Measurements from ENCODE around the gene RFTN1. TPM values are rescaled to one million over a fixed set of nuclear protein-coding genes. Genes with fewer than 3 reads are reported as not detected.
A peak's percentile ranks its signal among the peaks of the same experiment; 100 is the strongest.

The RFTN1 gene
- polyA plus RNA-seq, 3 donors, result 17.4 to 28.0 (median 27.2) TPM

DNA sequence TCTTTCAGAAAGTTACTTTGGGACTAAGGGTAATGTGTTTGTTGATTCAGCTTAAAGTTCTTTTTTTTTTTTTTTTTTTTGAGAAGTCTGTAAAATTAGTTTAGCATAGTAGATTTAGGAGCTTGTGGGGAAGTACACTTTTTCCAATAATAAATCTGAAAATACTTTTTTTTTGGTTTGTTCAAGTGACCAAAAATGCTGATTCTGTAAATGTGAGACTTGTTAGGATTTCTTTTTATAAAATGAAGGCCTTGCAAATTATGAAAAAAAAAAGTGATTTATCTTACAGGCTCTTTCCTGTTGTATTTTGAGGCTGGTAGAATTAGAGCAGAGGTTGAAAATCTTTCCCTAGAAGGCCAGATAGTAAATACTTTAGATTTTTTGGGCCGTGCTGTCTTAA is 240.9 kb downstream of the RFTN1 start:
- no peak overlapping the region for H3K4me3 ChIP-seq (replicated peaks in 1 of 3; ENCODE audit: low read depth in 2 of 3, low read length in 3 of 3)
- no peaks in the 10 kb centered on the region for H3K9me3 ChIP-seq (replicated peaks in 1 of 2; ENCODE audit: control insufficient read depth in 1 of 2, insufficient read depth in 1 of 2, low read length in 2 of 2)
- peaks cover 14% of the 10 kb centered on the region for H3K79me2 ChIP-seq (ENCODE audit: insufficient read depth, low read length)
- intact Hi-C loops (cut with micrococcal nuclease), result no loop called here
- H3K27me3 ChIP-seq (ENCODE audit: control insufficient read depth in 2 of 2, insufficient read depth in 2 of 2, low read length in 2 of 2), result no peaks in the 10 kb centered on the region
- no peak for DNase-seq
- H3K4me1 ChIP-seq (ENCODE audit: control insufficient read depth in 1 of 2, insufficient read depth in 2 of 2, low read length in 2 of 2), result no peaks in the 10 kb centered on the region
- H3K9ac ChIP-seq (ENCODE audit: insufficient read depth, low read length, poor library complexity, severe bottlenecking), result no peak overlapping the region
- Mint-ChIP-seq H3K36me3 (peaks cover 49 to 57% of the 10 kb centered on the region in 2 donors), H3K27ac (no peak overlapping the region), H3K9me3 (no peaks in the 10 kb centered on the region), H3K27me3 (ENCODE audit: low read depth in 3 of 3) (no peaks in the 10 kb centered on the region), H3K4me3 (no peak overlapping the region), H3K4me1 (no peaks in the 10 kb centered on the region)
- no CpG with 5 or more reads among the region's 1 CpG for WGBS (ENCODE audit: insufficient coverage)
- H3K36me3 ChIP-seq (replicated peaks in 1 of 2; ENCODE audit: control insufficient read depth in 1 of 2, insufficient read depth in 2 of 2, low read length in 2 of 2), result peaks cover 48 to 69% of the 10 kb centered on the region in 2 donors
- no peak overlapping the region for H2AFZ ChIP-seq (ENCODE audit: insufficient read depth, low read depth, low read length, poor library complexity, severe bottlenecking)
- H3K27ac ChIP-seq (ENCODE audit: low read depth in 1 of 2, low read length in 2 of 2), result no peak overlapping the region
- H4K20me1 ChIP-seq (ENCODE audit: insufficient read depth, low read length), result no peaks in the 10 kb centered on the region
- H3K4me2 ChIP-seq (replicated peaks; ENCODE audit: extremely low read depth, low read length, poor library complexity, severe bottlenecking), result no peak overlapping the region
- TF ChIP-seq, protein P1, sequence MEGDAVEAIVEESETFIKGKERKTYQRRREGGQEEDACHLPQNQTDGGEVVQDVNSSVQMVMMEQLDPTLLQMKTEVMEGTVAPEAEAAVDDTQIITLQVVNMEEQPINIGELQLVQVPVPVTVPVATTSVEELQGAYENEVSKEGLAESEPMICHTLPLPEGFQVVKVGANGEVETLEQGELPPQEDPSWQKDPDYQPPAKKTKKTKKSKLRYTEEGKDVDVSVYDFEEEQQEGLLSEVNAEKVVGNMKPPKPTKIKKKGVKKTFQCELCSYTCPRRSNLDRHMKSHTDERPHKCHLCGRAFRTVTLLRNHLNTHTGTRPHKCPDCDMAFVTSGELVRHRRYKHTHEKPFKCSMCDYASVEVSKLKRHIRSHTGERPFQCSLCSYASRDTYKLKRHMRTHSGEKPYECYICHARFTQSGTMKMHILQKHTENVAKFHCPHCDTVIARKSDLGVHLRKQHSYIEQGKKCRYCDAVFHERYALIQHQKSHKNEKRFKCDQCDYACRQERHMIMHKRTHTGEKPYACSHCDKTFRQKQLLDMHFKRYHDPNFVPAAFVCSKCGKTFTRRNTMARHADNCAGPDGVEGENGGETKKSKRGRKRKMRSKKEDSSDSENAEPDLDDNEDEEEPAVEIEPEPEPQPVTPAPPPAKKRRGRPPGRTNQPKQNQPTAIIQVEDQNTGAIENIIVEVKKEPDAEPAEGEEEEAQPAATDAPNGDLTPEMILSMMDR (IDR thresholded peaks at IDR 0.05), result no peak

DNA sequence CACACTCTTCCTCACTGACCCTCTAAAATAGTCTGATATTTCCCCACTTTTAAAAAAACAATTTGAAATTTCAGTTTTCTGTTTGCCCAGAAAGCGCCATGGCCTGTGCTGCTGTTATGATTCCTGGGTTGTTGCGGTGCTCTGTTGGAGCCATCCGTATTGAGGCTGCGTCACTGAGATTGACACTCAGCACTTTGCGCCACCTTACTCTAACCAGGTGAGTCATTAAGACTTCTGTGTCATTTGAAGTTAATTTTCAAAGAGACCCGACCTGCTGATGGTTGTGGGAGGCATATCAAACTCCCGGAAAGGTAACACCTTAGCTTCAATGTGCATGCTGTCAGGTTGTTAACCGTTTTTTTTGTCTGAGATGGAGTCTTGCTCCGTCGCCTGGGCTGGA is 242.6 kb downstream of the RFTN1 start:
- intact Hi-C loops (cut with micrococcal nuclease), result no loop called here
- Histone ChIP-seq H4K20me1 (ENCODE audit: insufficient read depth, low read length) (no peaks in the 10 kb centered on the region), H3K36me3 (replicated peaks in 1 of 2; ENCODE audit: control insufficient read depth in 1 of 2, insufficient read depth in 2 of 2, low read length in 2 of 2) (peaks cover 43 to 54% of the 10 kb centered on the region in 2 donors), H3K27me3 (ENCODE audit: control insufficient read depth in 2 of 2, insufficient read depth in 2 of 2, low read length in 2 of 2) (no peaks in the 10 kb centered on the region), H3K79me2 (ENCODE audit: insufficient read depth, low read length) (peaks cover 31% of the 10 kb centered on the region), H3K9ac (ENCODE audit: insufficient read depth, low read length, poor library complexity, severe bottlenecking) (no peak overlapping the region), H3K4me3 (replicated peaks in 1 of 3; ENCODE audit: low read depth in 2 of 3, low read length in 3 of 3) (no peak overlapping the region), H3K27ac (ENCODE audit: low read depth in 1 of 2, low read length in 2 of 2) (no peak overlapping the region), H3K9me3 (replicated peaks in 1 of 2; ENCODE audit: control insufficient read depth in 1 of 2, insufficient read depth in 1 of 2, low read length in 2 of 2) (no peaks in the 10 kb centered on the region), H2AFZ (ENCODE audit: insufficient read depth, low read depth, low read length, poor library complexity, severe bottlenecking) (no peak overlapping the region), H3K4me2 (replicated peaks; ENCODE audit: extremely low read depth, low read length, poor library complexity, severe bottlenecking) (no peak overlapping the region), H3K4me1 (ENCODE audit: control insufficient read depth in 1 of 2, insufficient read depth in 2 of 2, low read length in 2 of 2) (peaks cover 2 to 5% of the 10 kb centered on the region in 2 donors)
- WGBS (ENCODE audit: insufficient coverage), result 100% methylated on average over 10 of the region's 10 CpGs
- Mint-ChIP-seq H3K27ac (peak overlapping the region in 3 of 7 donors; percentile 21 to 52 (median 47)), H3K9me3 (no peaks in the 10 kb centered on the region), H3K4me3 (no peak overlapping the region), H3K36me3 (peaks cover 42 to 44% of the 10 kb centered on the region in 2 donors), H3K4me1 (peaks cover 7% of the 10 kb centered on the region), H3K27me3 (ENCODE audit: low read depth in 3 of 3) (peaks cover 0 to 2% (median 0%) of the 10 kb centered on the region in 3 donors)
- TF ChIP-seq, protein P1 (IDR thresholded peaks at IDR 0.05), result no peak
- DNase-seq, result no peak
